ENCODE data around the gene CACNA1I. TPM values are rescaled to one million over a fixed set of nuclear protein-coding genes. Genes with fewer than 3 reads are reported as not detected.

Gene CACNA1I
- total RNA-seq, 1 donor from 2014 or later: not detected

DNA sequence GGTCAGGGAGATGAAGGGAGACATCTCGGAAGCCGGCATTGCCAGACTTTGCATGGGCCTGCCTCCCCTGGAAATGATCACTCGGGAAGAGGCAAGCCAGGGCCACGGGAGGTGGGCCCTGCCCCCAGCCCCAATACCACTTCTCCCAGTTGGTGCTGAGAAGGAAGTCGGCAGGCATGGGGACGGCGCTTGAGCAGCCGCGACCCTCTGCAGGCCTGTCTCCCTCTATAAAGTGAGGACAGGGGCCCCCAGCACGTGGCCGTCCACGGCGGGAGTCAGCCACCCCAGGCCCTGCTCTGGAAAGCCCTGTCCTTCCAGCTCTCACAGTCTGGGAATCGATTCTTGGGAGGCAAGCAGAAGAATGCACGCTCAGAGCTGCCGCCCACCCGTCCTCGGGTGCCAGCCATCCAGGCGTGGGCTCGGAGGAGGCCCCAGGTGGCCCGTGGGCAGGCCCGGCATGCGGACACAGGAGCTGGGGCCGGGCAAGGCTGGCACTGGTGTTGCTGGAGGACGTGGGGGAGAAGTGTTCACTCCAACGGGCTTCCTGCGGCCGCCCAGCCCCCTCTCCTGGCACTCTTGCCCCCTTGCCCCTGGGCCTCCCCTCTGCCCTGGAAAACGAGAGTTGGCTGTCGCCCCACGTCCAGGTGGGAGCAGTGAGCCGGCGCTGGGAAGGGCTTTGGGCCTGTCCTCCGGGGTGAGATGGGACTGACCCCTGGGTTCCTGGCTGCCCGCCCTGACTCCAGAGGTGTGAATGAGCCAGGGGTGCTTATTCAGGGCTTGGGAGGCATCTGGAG lies 77.5 kb downstream of the CACNA1I start:
- TF ChIP-seq, protein P1, sequence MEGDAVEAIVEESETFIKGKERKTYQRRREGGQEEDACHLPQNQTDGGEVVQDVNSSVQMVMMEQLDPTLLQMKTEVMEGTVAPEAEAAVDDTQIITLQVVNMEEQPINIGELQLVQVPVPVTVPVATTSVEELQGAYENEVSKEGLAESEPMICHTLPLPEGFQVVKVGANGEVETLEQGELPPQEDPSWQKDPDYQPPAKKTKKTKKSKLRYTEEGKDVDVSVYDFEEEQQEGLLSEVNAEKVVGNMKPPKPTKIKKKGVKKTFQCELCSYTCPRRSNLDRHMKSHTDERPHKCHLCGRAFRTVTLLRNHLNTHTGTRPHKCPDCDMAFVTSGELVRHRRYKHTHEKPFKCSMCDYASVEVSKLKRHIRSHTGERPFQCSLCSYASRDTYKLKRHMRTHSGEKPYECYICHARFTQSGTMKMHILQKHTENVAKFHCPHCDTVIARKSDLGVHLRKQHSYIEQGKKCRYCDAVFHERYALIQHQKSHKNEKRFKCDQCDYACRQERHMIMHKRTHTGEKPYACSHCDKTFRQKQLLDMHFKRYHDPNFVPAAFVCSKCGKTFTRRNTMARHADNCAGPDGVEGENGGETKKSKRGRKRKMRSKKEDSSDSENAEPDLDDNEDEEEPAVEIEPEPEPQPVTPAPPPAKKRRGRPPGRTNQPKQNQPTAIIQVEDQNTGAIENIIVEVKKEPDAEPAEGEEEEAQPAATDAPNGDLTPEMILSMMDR (IDR thresholded peaks at IDR 0.05): no peak

DNA sequence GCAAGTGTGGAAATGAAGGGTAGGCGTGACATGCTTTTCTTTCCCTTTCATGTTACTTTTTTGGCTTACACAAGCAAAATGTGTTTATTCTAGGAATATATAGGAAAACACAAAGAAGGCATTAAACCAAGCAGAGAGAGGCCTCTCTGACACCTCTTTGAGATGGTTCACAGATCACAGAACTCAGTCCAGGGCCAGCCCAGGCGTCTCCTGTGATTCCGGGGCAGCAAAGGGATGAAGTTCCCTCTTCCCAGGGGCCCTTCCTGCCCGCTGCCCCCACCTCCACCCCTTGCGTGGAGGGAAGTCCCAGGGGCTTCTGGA lies 78.0 kb downstream of the CACNA1I start:
- no peak for DNase-seq (ENCODE audit: low spot score in 2 of 2)
- Histone ChIP-seq H3K4me3 (no peak overlapping the region), H3K27me3 (no peaks in the 10 kb centered on the region), H3K4me1 (no peaks in the 10 kb centered on the region), H3K27ac (no peak overlapping the region), H3K36me3 (no peaks in the 10 kb centered on the region), H3K9me3 (no peaks in the 10 kb centered on the region)
- TF ChIP-seq, protein P1 (IDR thresholded peaks at IDR 0.05): no peak
- intact Hi-C loops (cut with DNase I): no loop called here

More for the DNA sequence above, 77.5 kb downstream of the CACNA1I start:
- intact Hi-C loops (cut with DNase I): no loop called here
- Histone ChIP-seq H3K36me3 (no peaks in the 10 kb centered on the region), H3K9me3 (no peaks in the 10 kb centered on the region), H3K4me1 (no peaks in the 10 kb centered on the region), H3K4me3 (no peak overlapping the region), H3K27me3 (no peaks in the 10 kb centered on the region), H3K27ac (no peak overlapping the region)
- DNase-seq (ENCODE audit: low spot score in 2 of 2): no peak

DNA sequence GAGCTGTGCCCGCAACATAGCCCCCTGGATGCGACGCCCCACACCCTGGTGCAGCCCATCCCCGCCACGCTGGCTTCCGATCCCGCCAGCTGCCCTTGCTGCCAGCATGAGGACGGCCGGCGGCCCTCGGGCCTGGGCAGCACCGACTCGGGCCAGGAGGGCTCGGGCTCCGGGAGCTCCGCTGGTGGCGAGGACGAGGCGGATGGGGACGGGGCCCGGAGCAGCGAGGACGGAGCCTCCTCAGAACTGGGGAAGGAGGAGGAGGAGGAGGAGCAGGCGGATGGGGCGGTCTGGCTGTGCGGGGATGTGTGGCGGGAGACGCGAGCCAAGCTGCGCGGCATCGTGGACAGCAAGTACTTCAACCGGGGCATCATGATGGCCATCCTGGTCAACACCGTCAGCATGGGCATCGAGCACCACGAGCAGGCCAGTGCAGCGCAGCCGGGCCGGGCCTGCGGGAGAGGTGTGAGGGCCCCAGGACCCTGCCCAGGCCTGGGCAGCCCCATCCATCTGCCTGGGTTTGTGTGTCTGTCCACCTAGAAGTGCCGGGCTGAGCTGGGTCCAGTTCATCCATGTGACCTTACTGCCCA lies 79.0 kb downstream of the CACNA1I start:
- Histone ChIP-seq H3K36me3 (no peaks in the 10 kb centered on the region), H3K27me3 (no peaks in the 10 kb centered on the region), H3K9me3 (no peaks in the 10 kb centered on the region), H3K4me1 (no peaks in the 10 kb centered on the region), H3K4me3 (no peak overlapping the region), H3K27ac (no peak overlapping the region)
- TF ChIP-seq, protein P1 (IDR thresholded peaks at IDR 0.05): no peak
- intact Hi-C loops (cut with DNase I): no loop called here
- no peak for DNase-seq (ENCODE audit: low spot score in 2 of 2)

DNA sequence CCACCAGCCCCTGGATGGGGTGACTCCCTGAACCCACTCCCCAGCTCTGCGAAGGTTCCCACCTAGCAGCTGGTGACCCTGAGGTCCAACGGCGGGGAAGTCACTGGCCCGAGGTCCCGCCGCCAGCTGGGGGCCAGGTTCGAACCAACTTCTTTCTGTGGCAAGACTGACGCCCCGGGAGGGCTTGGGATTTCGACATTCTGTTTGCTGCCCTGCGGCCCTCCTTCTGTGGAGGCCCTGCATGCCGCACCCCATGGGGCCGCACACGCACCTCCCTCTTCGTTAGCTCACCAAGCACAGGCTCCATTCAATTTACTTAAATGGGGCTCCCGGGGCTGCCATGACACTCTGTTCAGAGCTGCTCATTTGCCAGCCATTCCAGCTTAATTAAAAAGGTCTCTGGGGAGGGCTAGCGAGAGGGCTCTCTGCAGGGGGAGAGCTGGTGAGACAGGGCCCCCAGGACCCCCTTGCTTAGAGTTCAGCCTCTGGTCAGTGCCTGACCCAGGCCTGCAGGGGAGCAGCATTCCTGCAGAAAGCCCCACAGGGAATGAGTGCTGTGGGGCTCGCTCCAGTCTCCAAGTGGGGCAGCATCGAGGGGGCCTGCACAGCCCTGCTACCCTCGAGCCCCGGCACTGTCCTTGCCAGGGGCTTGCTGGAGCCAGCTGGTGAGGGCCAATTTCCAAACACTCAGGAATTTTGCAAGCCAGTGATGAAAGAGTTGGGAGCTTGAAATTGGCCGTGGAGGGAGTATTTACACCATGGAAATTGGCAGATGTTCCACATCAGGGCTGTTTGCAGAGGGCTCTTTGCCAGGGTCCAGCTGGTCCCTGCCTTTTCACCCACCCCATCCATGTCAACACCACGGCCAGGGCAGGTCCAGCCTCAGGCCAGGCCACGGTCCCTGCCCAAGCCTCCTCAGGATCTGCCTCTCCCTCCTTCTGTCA lies 80.8 kb downstream of the CACNA1I start:
- Histone ChIP-seq H3K27me3 (no peaks in the 10 kb centered on the region), H3K4me3 (no peak overlapping the region), H3K9me3 (no peaks in the 10 kb centered on the region), H3K36me3 (no peaks in the 10 kb centered on the region), H3K4me1 (no peaks in the 10 kb centered on the region), H3K27ac (no peak overlapping the region)
- intact Hi-C loops (cut with DNase I): no loop called here
- TF ChIP-seq, protein P1 (IDR thresholded peaks at IDR 0.05): no peak
- DNase-seq (ENCODE audit: low spot score in 2 of 2): no peak

DNA sequence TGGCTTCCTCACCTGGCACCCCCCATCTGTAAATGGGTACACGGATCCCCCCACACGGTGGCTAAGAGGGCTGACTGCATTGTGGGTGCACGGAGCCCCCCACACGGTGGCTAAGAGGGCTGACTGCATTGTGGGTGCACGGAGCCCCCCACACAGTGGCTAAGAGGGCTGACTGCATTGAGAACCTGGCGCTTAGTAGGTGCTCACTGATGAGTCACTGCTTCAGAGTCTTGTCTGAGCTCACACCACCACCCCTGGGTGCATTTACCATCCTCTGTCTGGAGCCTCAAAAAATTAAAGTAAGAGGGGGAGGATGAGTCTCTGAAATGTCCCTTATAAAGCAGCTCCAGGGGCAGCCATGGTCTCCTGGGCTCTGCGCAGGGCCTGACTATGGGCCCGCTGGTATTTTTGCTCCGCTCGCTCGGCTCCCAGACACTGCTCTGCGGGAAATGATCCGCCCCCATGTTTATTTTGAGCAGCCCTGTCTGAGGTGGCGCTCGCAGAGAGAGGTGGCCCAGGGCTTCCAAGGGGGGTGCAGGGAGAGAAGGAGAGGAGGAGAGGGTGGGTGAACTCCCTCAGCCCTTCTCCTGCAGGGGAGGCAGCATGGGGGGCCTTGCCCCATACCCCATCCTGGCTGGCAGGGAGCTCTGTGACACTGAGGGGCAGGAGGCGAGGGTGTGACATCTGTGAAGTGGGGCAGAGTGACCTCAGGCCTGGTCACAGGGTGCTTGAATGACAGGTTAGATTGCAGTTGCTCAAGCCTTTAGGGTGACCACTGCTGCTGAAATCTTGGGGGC lies 82.6 kb downstream of the CACNA1I start:
- TF ChIP-seq, protein P1 (IDR thresholded peaks at IDR 0.05): no peak
- no peaks in the 10 kb centered on the region for H3K27me3 ChIP-seq
- no peaks in the 10 kb centered on the region for H3K36me3 ChIP-seq

More for the DNA sequence above, 82.6 kb downstream of the CACNA1I start:
- intact Hi-C loops (cut with DNase I): no loop called here
- H3K4me1 ChIP-seq: no peaks in the 10 kb centered on the region
- DNase-seq (ENCODE audit: low spot score in 2 of 2): no peak
- no peak overlapping the region for H3K4me3 ChIP-seq
- no peak overlapping the region for H3K27ac ChIP-seq
- no peaks in the 10 kb centered on the region for H3K9me3 ChIP-seq

Data from ascending aorta (tissue), 2 donors.